ENCODE measurements around the gene PRKAG3. TPM values are rescaled to one million over a fixed set of nuclear protein-coding genes. Genes with fewer than 3 reads are reported as not detected.

PRKAG3 gene
- total and polyA plus RNA-seq, 2 experiments from 2014 or later, result 0.23 TPM; not detected in 1

- no peaks in the 10 kb centered on the region for H3K27me3 ChIP-seq
- H3K79me2 ChIP-seq, result peaks cover 83% of the 10 kb centered on the region
- no peak overlapping the region for H3K4me3 ChIP-seq
- H3K9me3 ChIP-seq (ENCODE audit: low read depth), result no peaks in the 10 kb centered on the region
- no peak overlapping the region for H2AFZ ChIP-seq
- H3K36me3 ChIP-seq (replicated peaks; ENCODE audit: insufficient read depth, low read depth), result no peaks in the 10 kb centered on the region
- no peak overlapping the region for H3K27ac ChIP-seq
- H3K4me1 ChIP-seq (ENCODE audit: insufficient read depth), result no peaks in the 10 kb centered on the region
- TF ChIP-seq EZH2phosphoT487 (IDR thresholded peaks at IDR 0.05; ENCODE audit: low read depth, severe bottlenecking, unreplicated experiment) (no peak), EZH2 (IDR thresholded peaks at IDR 0.05; ENCODE audit: borderline replicate concordance) (no peak)
- TF ChIP-seq, protein P1, sequence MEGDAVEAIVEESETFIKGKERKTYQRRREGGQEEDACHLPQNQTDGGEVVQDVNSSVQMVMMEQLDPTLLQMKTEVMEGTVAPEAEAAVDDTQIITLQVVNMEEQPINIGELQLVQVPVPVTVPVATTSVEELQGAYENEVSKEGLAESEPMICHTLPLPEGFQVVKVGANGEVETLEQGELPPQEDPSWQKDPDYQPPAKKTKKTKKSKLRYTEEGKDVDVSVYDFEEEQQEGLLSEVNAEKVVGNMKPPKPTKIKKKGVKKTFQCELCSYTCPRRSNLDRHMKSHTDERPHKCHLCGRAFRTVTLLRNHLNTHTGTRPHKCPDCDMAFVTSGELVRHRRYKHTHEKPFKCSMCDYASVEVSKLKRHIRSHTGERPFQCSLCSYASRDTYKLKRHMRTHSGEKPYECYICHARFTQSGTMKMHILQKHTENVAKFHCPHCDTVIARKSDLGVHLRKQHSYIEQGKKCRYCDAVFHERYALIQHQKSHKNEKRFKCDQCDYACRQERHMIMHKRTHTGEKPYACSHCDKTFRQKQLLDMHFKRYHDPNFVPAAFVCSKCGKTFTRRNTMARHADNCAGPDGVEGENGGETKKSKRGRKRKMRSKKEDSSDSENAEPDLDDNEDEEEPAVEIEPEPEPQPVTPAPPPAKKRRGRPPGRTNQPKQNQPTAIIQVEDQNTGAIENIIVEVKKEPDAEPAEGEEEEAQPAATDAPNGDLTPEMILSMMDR (IDR thresholded peaks at IDR 0.05; ENCODE audit: poor library complexity), result no peak
- no peaks in the 10 kb centered on the region for H3K9me2 ChIP-seq (replicated peaks; ENCODE audit: insufficient read depth)
- no peak overlapping the region for H3K4me2 ChIP-seq
- DNase-seq (ENCODE audit: low spot score), result no peak
- H4K20me1 ChIP-seq (ENCODE audit: insufficient read depth, poor library complexity, severe bottlenecking), result peaks cover 2% of the 10 kb centered on the region
- WGBS (ENCODE audit: low lambda C conversion rate, missing lambda C conversion rate), result 98% methylated on average over 1 of the region's 1 CpG
Observed at GRCh38 chr2:218792433-218792832, 39.2 kb downstream of the PRKAG3 start.

- Histone ChIP-seq H3K36me3 (replicated peaks; ENCODE audit: insufficient read depth, low read depth) (no peaks in the 10 kb centered on the region), H3K4me2 (no peak overlapping the region), H3K27me3 (no peaks in the 10 kb centered on the region), H3K4me3 (no peak overlapping the region), H3K4me1 (ENCODE audit: insufficient read depth) (peaks cover 16% of the 10 kb centered on the region), H3K79me2 (peaks cover 91% of the 10 kb centered on the region), H3K27ac (no peak overlapping the region), H3K9me3 (ENCODE audit: low read depth) (no peaks in the 10 kb centered on the region), H2AFZ (no peak overlapping the region), H4K20me1 (ENCODE audit: insufficient read depth, poor library complexity, severe bottlenecking) (peaks cover 3% of the 10 kb centered on the region), H3K9me2 (replicated peaks; ENCODE audit: insufficient read depth) (no peaks in the 10 kb centered on the region)
- 76% methylated on average over 2 of the region's 2 CpGs for WGBS (ENCODE audit: low lambda C conversion rate, missing lambda C conversion rate)
- DNase-seq (ENCODE audit: low spot score), result no peak
- TF ChIP-seq EZH2 (IDR thresholded peaks at IDR 0.05; ENCODE audit: borderline replicate concordance) (no peak), EZH2phosphoT487 (IDR thresholded peaks at IDR 0.05; ENCODE audit: low read depth, severe bottlenecking, unreplicated experiment) (no peak)
- TF ChIP-seq, protein P1 (IDR thresholded peaks at IDR 0.05; ENCODE audit: poor library complexity), result no peak
Observed at GRCh38 chr2:218788529-218789255, 42.9 kb downstream of the PRKAG3 start.

DNA sequence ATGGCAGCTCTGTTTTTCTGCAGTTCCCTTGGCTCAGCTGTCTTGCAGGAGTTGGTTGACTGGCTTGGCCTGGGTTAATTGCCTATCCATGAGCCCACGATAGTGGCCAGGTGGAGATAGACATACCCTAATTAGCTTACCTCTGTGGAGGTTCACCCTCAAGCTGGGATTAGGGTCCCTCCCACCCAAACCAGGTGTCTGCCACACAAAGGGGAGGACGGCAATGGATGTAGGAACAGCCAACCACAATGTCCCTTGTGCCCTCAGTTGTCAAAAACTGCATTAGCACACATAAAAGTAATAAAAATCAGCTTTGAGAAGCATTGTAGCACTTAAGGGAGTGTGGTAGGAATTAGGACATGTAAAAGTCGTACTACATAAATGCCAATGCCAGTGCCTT lies 45.5 kb downstream of the PRKAG3 start:
- Histone ChIP-seq H3K36me3 (replicated peaks; ENCODE audit: insufficient read depth, low read depth) (no peaks in the 10 kb centered on the region), H3K27ac (peak overlapping the region; percentile 96), H3K79me2 (peaks cover 80% of the 10 kb centered on the region), H3K4me1 (ENCODE audit: insufficient read depth) (peaks cover 24% of the 10 kb centered on the region), H3K9me3 (ENCODE audit: low read depth) (no peaks in the 10 kb centered on the region), H3K9me2 (replicated peaks; ENCODE audit: insufficient read depth) (no peaks in the 10 kb centered on the region), H3K4me2 (no peak overlapping the region), H2AFZ (no peak overlapping the region), H3K27me3 (no peaks in the 10 kb centered on the region), H4K20me1 (ENCODE audit: insufficient read depth, poor library complexity, severe bottlenecking) (peaks cover 3% of the 10 kb centered on the region), H3K4me3 (no peak overlapping the region)
- 75% methylated on average over 3 of the region's 3 CpGs for WGBS (ENCODE audit: low lambda C conversion rate, missing lambda C conversion rate)
- DNase-seq (ENCODE audit: low spot score), result no peak
- TF ChIP-seq, protein P1 (IDR thresholded peaks at IDR 0.05; ENCODE audit: poor library complexity), result no peak
- no peak for TF ChIP-seq EZH2 (IDR thresholded peaks at IDR 0.05; ENCODE audit: borderline replicate concordance)
- no peak for TF ChIP-seq EZH2phosphoT487 (IDR thresholded peaks at IDR 0.05; ENCODE audit: low read depth, severe bottlenecking, unreplicated experiment)
